GM19397 (cell line): ENCODE data around the gene DSG2.

Source experiments
- ATAC-seq: cut with Tn5 transposase; IDR thresholded peaks from one replicate; pipeline ENCODE4 v1.9.1; 2021; ENCODE audit warnings: mild to moderate bottlenecking, moderate library complexity; ENCODE audit not compliant: unreplicated experiment

Gene DSG2

GRCh38 chr18:31583185-31583854, 85.3 kb downstream of the DSG2 start:
- no peak for ATAC-seq

GRCh38 chr18:31585991-31586390, 88.0 kb downstream of the DSG2 start:
- ATAC-seq: no peak

- ATAC-seq: no peak
Measured at GRCh38 chr18:31586616-31587015, 88.6 kb downstream of the DSG2 start.

GRCh38 chr18:31587529-31587928, 89.6 kb downstream of the DSG2 start:
- no peak for ATAC-seq

- ATAC-seq: no peak
Measured at GRCh38 chr18:31590570-31590969, 92.6 kb downstream of the DSG2 start.

GRCh38 chr18:31591113-31591512, 93.1 kb downstream of the DSG2 start:
- no peak for ATAC-seq

- ATAC-seq: no peak
Measured at GRCh38 chr18:31591628-31592027, 93.7 kb downstream of the DSG2 start, which contains the start of gene TTR. Gene TTR (plus strand): TSS chr18:31591877. CDS start chr18:31591903, 26 bp downstream.

- no peak for ATAC-seq
Measured at GRCh38 chr18:31592506-31593157, 94.7 kb downstream of the DSG2 start.

GRCh38 chr18:31595121-31595771, 97.3 kb downstream of the DSG2 start:
- ATAC-seq: no peak

- no peak for ATAC-seq
Measured at GRCh38 chr18:31596081-31596872, 98.3 kb downstream of the DSG2 start.

- ATAC-seq: no peak
Measured at GRCh38 chr18:31598021-31598805, 100.2 kb downstream of the DSG2 start.
